GM19468 (cell line): ENCODE results near the gene PLCB2.

Experiments
- ATAC-seq: cut with Tn5 transposase; IDR thresholded peaks from one replicate; pipeline ENCODE4 v1.9.1; 2021; ENCODE audit warnings: mild to moderate bottlenecking, moderate library complexity, moderate number of reproducible peaks; ENCODE audit not compliant: unreplicated experiment; ENCODE audit errors: extremely low read depth

The PLCB2 gene

DNA sequence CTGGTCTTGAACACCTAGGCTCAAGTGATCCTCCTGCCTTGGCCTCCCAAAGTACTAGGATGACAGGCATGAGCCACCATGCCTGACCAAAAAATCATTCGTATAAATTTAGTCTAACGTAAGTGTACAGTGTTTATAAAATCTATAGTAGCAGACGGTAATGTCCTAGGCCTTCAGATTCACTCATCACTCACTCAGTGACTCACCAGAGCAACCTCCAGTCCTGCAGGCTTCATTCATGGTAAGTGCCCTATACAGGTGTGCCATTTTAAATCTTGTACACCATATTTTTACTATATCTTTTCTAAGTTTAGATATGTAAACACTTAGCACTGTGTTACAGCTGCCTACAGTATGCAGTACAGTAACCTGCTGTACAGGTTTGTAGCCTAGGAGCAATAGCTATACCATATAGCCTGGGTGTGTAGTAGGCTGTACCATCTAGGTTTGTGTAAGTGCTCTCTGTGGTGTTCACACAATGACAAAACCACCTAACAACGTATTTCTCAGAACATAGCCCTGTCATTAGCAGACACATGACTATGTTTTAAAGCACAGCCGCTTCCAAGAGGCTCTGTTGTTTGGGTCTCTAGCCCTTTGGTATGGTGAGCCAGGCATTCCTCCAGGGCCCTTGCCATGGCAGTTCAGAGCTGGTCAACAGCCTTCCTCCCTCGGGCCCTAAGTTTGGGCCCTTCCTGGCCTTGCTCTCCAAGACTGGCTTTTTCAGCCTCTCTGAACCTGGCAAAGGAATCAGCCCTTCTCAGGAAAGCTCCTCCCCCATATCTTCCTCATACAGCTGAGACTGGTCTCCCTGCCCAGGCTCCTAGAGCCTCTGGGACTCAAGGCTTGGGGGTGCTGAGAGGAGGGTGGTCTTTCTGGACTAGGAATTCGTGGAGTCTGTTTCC is 34.9 kb upstream of the PLCB2 start:
- ATAC-seq = no peak

GRCh38 chr15:40340740-40341400 is 33.1 kb upstream of the PLCB2 start, which contains the start of gene CCDC9B:
CCDC9B (minus strand) TSS chr15:40340939; CDS start chr15:40340819, 120 bp downstream.
- no peak for ATAC-seq

DNA sequence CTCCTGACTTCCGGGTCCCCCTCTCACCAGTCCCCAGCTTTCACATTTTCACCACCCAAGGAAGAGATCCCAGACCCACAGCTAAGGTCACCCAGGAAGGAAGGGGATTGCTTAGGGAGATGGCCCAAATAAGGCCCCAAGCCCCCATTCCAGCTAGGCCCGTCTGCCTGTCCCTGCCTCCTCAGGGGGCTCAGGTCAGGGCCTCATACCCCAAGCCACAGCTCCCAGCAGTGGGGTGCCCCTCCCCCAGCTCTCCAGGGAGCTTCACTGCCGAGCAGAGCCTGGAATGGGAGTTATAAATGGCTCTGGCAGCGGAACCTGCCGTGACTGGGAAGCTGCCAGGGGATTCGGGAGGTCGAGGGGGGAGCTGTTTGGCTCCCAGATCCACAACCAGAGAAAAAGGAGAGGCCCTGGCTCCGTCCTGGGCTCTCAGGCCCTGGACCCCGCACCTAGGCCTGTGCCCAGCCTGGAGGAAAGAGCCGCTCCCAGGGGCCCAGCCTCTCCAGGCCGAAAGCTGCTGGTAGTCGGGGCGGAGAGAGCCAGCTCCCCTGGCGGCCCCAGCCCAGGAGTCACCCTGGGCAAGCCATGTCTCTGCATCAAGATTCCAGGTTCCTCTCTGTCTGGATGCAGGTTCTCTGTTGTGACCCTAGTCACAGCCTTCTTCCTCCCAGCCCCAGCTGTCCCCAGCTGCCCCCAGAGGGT is 32.5 kb upstream of the PLCB2 start:
- ATAC-seq = no peak

GRCh38 chr15:40339621-40339945 is 31.8 kb upstream of the PLCB2 start:
- no peak for ATAC-seq

DNA sequence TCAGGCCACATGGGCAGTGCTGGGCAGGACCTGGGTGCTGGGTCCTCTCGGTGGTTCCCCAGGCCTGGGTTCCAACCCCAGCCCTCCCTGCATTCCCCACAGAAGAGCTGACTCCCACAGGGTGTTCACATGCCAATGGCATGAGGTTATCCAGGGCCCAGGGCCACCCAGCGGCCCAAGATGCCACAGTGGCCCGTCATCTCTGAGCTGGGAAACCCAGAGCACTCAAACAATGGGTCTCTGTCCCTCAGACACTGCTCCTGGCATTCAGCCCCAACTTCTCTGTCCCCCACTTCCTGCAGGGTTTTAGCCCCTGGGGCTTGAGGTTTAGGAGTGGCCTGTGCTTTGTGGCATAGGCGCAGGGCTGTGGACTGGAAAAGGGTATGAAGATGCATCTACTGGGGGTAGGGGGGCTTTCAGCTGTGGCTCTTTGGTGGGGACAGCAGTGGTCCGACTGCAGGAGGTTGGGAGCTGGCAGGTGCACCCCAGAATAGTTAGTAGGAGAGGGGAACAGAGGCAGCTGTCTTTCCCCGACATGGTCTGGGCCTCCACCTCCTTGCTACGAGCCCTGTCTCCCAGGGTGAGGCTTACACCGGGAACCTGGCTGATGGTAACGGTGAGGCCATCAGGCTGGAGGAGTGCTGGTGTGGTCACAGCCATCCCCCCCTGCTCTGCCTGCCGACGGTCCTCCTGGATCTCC is 31.3 kb upstream of the PLCB2 start:
- ATAC-seq = no peak

- ATAC-seq = peak; percentile 45
These were observed 30.4 kb upstream of the PLCB2 start for GRCh38 chr15:40338041-40338657.

GRCh38 chr15:40337597-40337996 is 29.9 kb upstream of the PLCB2 start:
- ATAC-seq = no peak

- no peak for ATAC-seq
These were observed 29.0 kb upstream of the PLCB2 start for GRCh38 chr15:40336744-40337122.

DNA sequence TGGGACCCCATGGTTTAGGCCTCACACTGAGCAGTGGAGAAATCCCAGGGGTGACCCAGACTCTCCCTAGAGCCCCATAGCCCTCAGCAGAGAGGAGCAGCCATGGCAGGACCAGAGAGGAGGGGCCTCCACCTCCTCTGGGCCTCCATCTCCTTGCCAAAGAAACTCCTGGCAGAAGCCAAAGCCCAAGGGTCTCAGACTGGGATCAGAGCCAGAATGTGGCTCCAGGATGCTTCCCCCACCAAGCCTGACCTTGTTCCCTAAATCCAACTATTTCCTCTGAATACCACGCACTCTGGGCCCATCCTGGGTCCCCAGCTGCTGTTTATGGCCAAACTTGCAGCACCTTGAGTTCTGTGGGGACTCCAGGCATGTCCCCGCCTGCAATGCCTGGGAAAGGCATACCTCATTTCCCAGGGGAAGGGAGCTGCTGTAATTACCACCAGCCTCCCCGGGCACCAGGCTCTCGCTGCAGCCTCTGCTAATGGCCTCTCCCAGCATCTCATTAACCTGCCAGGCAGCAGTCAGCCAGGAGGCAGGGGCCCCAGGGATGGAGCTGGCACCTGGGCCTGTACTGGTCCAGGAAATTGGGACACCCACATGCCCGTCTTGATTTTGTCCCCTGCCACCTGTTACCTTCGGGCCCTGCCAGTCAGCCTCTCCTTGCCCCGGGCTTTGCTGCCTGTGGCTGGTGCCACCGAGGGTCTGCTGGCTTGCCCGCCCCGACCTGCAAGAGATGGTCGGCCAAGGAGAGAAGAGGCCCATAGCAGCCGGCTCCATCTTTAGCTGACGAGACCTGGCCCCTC is 28.4 kb upstream of the PLCB2 start:
- no peak for ATAC-seq

DNA sequence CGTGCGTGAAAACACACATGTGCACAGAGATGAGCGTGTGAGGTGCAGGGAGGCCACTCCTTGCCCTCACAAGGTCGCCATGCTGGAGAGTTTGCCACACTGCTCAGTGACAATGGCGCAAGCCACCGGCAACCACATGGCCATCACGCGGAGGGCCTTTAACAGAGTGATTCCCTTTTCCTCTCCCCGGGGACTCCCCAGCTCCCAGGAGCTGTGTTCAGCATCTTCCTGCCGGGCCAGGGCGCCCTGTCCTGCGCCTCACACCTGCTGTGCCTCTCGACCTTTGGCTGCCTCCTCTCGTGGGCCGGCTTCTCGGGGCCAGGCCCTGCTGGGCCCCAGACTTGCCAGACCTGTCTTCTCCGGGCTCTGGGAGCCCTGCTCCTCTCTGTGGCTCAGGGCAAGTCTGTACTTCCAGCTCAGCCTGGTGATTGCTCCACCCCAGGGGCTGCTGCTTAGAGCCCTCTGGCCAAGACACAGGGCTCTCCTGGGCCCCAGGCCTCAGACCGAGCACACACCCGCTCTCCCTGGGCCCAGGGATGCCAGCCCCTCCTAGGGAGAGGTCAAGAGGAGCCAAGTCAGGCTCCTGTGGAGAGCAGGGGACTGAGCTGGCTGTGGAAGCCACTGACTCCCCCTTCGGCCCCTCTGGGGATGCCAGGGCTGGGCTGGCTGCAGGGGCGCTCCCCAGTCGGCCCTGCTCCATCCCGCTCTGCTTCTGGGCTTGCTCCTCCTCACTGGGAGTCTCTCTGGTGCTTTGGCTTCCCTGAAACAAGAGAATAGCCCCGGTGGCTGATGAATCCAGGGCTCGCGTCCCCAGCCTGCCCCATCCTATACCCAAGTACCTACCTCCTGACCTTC is 27.4 kb upstream of the PLCB2 start:
- ATAC-seq = no peak

DNA sequence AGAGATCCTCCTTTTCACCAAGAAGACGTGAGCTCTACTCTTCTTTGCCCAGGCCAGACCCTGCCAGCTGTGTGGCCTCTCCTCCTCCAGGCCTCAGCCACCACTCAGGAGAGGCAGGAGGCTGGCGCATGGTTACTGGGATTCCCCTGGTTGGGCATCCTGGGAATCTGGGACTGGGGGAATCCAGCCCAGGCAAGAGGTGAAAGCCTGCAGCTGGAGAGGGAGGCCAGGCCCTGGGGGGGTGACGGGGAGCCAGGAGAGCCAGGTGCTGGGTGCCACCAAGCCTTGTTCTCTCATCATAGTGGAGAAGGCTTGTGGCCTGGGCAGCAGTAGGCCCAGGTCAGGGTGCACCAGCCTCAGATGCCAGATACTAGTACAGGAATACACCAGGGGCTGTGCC is 26.8 kb upstream of the PLCB2 start:
- ATAC-seq = no peak

DNA sequence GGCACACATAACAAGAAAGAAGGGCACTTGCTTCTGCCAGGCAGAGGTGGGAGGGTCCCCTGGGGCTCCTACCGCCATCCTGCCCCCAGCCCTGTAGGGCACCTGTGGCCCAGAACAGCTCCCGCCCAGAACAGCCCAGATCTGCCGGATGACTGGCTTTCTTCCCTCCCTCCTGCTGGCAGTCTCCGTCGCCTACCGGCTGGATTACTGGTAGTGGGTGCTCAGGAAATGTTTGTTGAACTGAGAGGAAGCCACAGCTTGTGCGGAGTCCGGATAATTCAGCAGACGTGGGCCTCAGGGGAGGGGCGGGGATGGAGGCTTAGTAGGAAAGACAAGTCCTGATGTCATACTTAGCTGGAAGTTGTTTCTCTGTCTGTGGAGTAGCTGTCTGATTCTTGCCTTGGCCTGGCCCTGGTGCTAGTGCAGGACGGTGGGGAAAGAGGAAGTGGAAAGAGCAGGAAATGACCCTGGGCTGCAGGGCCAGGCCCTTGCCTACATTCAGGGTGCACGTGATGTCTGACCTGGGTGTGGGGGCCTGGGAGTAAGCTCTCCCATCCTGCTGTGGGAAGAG is 26.3 kb upstream of the PLCB2 start:
- ATAC-seq = no peak

- ATAC-seq = no peak
These were observed 24.5 kb upstream of the PLCB2 start for GRCh38 chr15:40332113-40332781.

- ATAC-seq = no peak
These were observed 23.9 kb upstream of the PLCB2 start for GRCh38 chr15:40331637-40332036.

DNA sequence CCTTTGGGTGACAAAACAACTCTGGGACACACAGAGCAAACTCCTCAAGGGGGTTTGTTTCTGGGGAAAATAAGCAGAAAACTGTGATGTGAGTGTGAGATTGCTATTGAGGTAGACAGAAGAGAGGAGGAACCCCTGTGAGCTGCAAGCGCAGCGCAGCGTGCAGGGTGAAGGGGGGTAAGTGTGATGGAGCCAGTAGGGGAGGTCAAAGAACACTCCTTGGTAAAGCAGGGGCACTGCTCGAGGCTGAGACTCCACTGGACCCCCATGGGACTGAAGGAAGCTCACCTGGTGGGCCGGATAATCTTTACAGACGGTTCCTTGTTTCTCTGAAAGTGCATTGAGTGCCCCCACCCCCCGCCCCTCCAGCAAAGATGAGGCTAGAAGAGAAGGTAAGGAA is 23.3 kb upstream of the PLCB2 start:
- ATAC-seq = no peak

DNA sequence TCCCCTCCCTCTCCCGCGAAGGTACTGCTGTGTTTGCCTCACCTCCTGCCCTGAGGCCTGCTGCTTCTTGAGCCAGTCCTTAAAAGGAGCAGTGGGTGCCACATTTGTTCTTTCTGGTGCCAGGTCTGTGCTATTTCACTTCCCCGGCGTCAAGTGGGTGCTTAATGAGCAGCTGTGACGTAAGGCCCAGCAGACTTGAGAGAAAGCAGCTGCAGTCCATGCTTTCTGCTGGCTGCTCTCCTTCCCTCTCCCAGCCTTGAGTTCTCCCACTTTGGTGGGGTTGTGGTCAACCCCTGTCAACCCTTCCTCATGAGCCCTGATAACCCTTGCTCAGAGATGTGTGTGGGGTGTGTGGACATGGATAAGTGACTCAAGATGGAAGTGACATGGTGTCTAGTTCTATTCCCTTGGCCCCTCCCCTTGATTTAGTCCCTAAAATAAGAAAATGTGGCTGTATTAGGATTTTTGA is 22.7 kb upstream of the PLCB2 start:
- ATAC-seq = no peak

GRCh38 chr15:40329804-40330203 is 22.1 kb upstream of the PLCB2 start:
- ATAC-seq = no peak
